B cell (primary cell): ENCODE data around the gene ADCY3. TPM values are rescaled to one million over a fixed set of nuclear protein-coding genes. Genes with fewer than 3 reads are reported as not detected.

Experiments
- ATAC-seq: fragments of 200-7000 bp; cut with Tn5 transposase; one replicate; pipeline ENCODE4 v1.10.0; 2021; ENCODE audit warnings: low read depth, mild to moderate bottlenecking, moderate number of reproducible peaks, moderate library complexity
- CTCF ChIA-PET: fragments of 350-600 bp; sonication (Branson Sonifier 250); formaldehyde crosslinking; loops from one replicate; lab custom pipeline; 2021; ENCODE audit warnings: antibody characterized with exemption, inconsistent platforms; lab: Charles Lee
- POLR2A ChIA-PET: fragments of 350-600 bp; sonication (Branson Sonifier 250); formaldehyde crosslinking; loops from one replicate; lab custom pipeline; 2021; ENCODE audit warnings: antibody characterized with exemption; lab: Charles Lee
- DNase-seq: peaks from one replicate; pipeline ENCODE4 v3.0.0; 2013
- H2AFZ ChIP-seq: 2 replicates; pipeline ENCODE4 v1.6.1; 2012; ENCODE audit warnings: mild to moderate bottlenecking, low read depth, low read length; ENCODE audit not compliant: insufficient read depth, poor library complexity, severe bottlenecking
- H3K27ac ChIP-seq, 2 donors: 1 replicate in 1 of 2; 2 replicates in 1 of 2; pipeline ENCODE4 v1.5.1; 2012 to 2013; ENCODE audit warnings: low read length in 2 of 2, mild to moderate bottlenecking in 2 of 2, moderate library complexity in 1 of 2
- H3K27me3 ChIP-seq, 4 experiments: fragments of 200-600 bp in 1 of 4; sonication (generic) in 1 of 4; replicated peaks in 1 of 4; 1 replicate in 2 of 4; 2 replicates in 2 of 4; pipeline versions ENCODE4 v1.6.1 to v1.7.0; 2013 to 2016; ENCODE audit warnings: low read length in 3 of 4, mild to moderate bottlenecking in 2 of 4, mixed read lengths in 1 of 4, moderate library complexity in 1 of 4; ENCODE audit not compliant: insufficient read depth in 4 of 4, control insufficient read depth in 3 of 4; ENCODE audit errors: control extremely low read depth in 1 of 4
- H3K36me3 ChIP-seq, 2 experiments: replicated peaks in 1 of 2; 1 replicate in 1 of 2; 2 replicates in 1 of 2; pipeline versions ENCODE4 v1.6.1 to v1.7.1; 2013; ENCODE audit warnings: low read length in 1 of 2; ENCODE audit not compliant: insufficient read depth in 2 of 2, control insufficient read depth in 1 of 2; ENCODE audit errors: control extremely low read depth in 1 of 2, extremely low read depth in 1 of 2
- H3K4me1 ChIP-seq, 2 donors: fragments of 200-600 bp in 1 of 2; sonication (generic) in 1 of 2; 1 replicate in 1 of 2; 2 replicates in 1 of 2; pipeline versions ENCODE4 v1.5.1 to v1.6.1; 2013 to 2017; ENCODE audit warnings: low read length in 2 of 2; ENCODE audit not compliant: control insufficient read depth in 2 of 2, insufficient read depth in 2 of 2
- H3K4me2 ChIP-seq: replicated peaks from 2 replicates; pipeline ENCODE3; 2012; ENCODE audit warnings: mild to moderate bottlenecking, low read depth, low read length; ENCODE audit not compliant: poor library complexity, severe bottlenecking
- H3K4me3 ChIP-seq, 5 experiments: fragments of 200-600 bp in 1 of 5; sonication (generic) in 1 of 5; 1 replicate in 3 of 5; 2 replicates in 2 of 5; pipeline versions ENCODE4 v1.5.1 to v1.7.0; 2011 to 2016; ENCODE audit warnings: low read length in 4 of 5, mild to moderate bottlenecking in 4 of 5, low read depth in 2 of 5, control low read depth in 1 of 5, moderate library complexity in 1 of 5; ENCODE audit not compliant: insufficient read depth in 1 of 5; ENCODE audit errors: control extremely low read depth in 1 of 5, extremely low read depth in 1 of 5
- H3K79me2 ChIP-seq: fragments of 200-600 bp; sonication (generic); one replicate; pipeline ENCODE4 v1.6.0; 2016; ENCODE audit warnings: low read length; ENCODE audit not compliant: control insufficient read depth, insufficient read depth
- H3K9ac ChIP-seq: fragments of 200-600 bp; sonication (generic); 2 replicates; pipeline ENCODE4 v1.6.1; 2017; ENCODE audit warnings: mild to moderate bottlenecking, low read length, moderate library complexity
- H3K9me3 ChIP-seq, 3 donors: one replicate each; pipeline versions ENCODE4 v1.6.1 to v1.7.1; 2013; ENCODE audit warnings: low read length in 2 of 3; ENCODE audit not compliant: control insufficient read depth in 2 of 3, insufficient read depth in 1 of 3; ENCODE audit errors: control extremely low read depth in 1 of 3
- H4K20me1 ChIP-seq: 2 replicates; pipeline ENCODE4 v1.6.0; 2012; ENCODE audit warnings: mild to moderate bottlenecking, low read length; ENCODE audit not compliant: insufficient read depth, control insufficient read depth, poor library complexity, severe bottlenecking
- H3K27ac Mint-ChIP-seq: one replicate; pipeline ENCODE4 v1.8.0; 2021; ENCODE audit warnings: mixed read lengths
- H3K27me3 Mint-ChIP-seq: one replicate; pipeline ENCODE4 v1.8.0; 2021; ENCODE audit warnings: mixed read lengths
- H3K4me1 Mint-ChIP-seq: one replicate; pipeline ENCODE4 v1.8.0; 2021; ENCODE audit warnings: mixed read lengths
- H3K4me3 Mint-ChIP-seq: one replicate; pipeline ENCODE4 v1.8.0; 2021; ENCODE audit warnings: mixed read lengths
- H3K9me3 Mint-ChIP-seq: one replicate; pipeline ENCODE4 v1.8.0; 2022; ENCODE audit warnings: mixed read lengths; ENCODE audit not compliant: insufficient read depth
- CTCF ChIP-seq: fragments of 200-600 bp; IDR thresholded peaks from one replicate; pipeline ENCODE4 v1.8.0; 2022; ENCODE audit warnings: antibody characterized with exemption, mild to moderate bottlenecking
- EZH2 ChIP-seq: IDR thresholded peaks from 2 replicates; pipeline ENCODE4 v1.6.1; 2012; ENCODE audit warnings: borderline replicate concordance, low read depth, mild to moderate bottlenecking, moderate library complexity, low read length; ENCODE audit not compliant: insufficient read depth, poor library complexity, severe bottlenecking
- WGBS: methylation state at CpG from one replicate; pipeline ENCODE4 v1.1.5; 2013; ENCODE audit warnings: missing lambda C conversion rate; ENCODE audit not compliant: insufficient coverage; 5-methylcytosine and 5-hydroxymethylcytosine counted together
- intact Hi-C: fragments of 100-400 bp; cut with micrococcal nuclease; formaldehyde crosslinking; loops from one replicate; pipeline ENCODE4 v1.10.0; 2022
- polyA plus RNA-seq: library from polyadenylated mRNA; depleted of rRNA; stranded (reverse); fragments of >200 nt; gene quantifications from 2 replicates; pipeline ENCODE4 v1.2.3, GENCODE V29; 2012
- total RNA-seq, 2 donors: library from RNA; stranded (reverse); fragments of 120-200 nt in 1 of 2; gene quantifications; 1 replicate in 1 of 2; 2 replicates in 1 of 2; pipeline versions ENCODE4 v1.2.3 to v1.2.4, GENCODE V29; 2013 to 2022

ADCY3 gene
- total and polyA plus RNA-seq, 2 donors (not counting 1 experiment from before 2014, with no cell fraction given), result 48.4 to 73.0 TPM

GRCh38 chr2:24926220-24926601 lies 6.2 kb upstream of the ADCY3 start:
- Histone ChIP-seq H4K20me1 (no peaks in the 10 kb centered on the region), H3K4me3 (peak overlapping the region in 1 of 5 experiments; percentile 42), H3K4me1 (peaks cover 7 to 19% of the 10 kb centered on the region in 2 donors), H2AFZ (peak overlapping the region; percentile 68), H3K9ac (peak overlapping the region; percentile 29), H3K79me2 (no peaks in the 10 kb centered on the region), H3K4me2 (peak overlapping the region; percentile 57), H3K27me3 (peaks cover 0 to 13% (median 7%) of the 10 kb centered on the region in 4 experiments), H3K9me3 (peaks cover 0 to 8% (median 0%) of the 10 kb centered on the region in 3 donors), H3K27ac (no peak overlapping the region), H3K36me3 (no peaks in the 10 kb centered on the region)
- Mint-ChIP-seq H3K4me1 (peaks cover 15% of the 10 kb centered on the region), H3K4me3 (peak overlapping the region; percentile 66), H3K27ac (no peak overlapping the region), H3K9me3 (no peaks in the 10 kb centered on the region), H3K27me3 (peaks cover 3% of the 10 kb centered on the region)
- no peak for DNase-seq
- TF ChIP-seq EZH2, result no peak
- ATAC-seq, result no peak
- intact Hi-C loops, result loop anchor here (5.0 kb wide), 1 partner anchor 514 kb away; no protein-coding TSS in a partner anchor
- ChIA-PET POLR2A (no interaction called here), CTCF (no interaction called here)
- 76% methylated on average over 14 of the region's 14 CpGs for WGBS

- H4K20me1 ChIP-seq, result no peaks in the 10 kb centered on the region
Observed at GRCh38 chr2:24925815-24926214, 5.8 kb upstream of the ADCY3 start.

More at GRCh38 chr2:24925815-24926214, 5.8 kb upstream of the ADCY3 start:
- no peak overlapping the region for H3K4me3 Mint-ChIP-seq
- intact Hi-C loops, result loop anchor here (5.0 kb wide), 1 partner anchor 514 kb away; no protein-coding TSS in a partner anchor
- no peaks in the 10 kb centered on the region for H3K9me3 Mint-ChIP-seq
- H3K4me1 Mint-ChIP-seq, result peaks cover 15% of the 10 kb centered on the region
- no peak overlapping the region for H3K27ac Mint-ChIP-seq
- CTCF ChIA-PET, result no interaction called here
- peaks cover 3% of the 10 kb centered on the region for H3K27me3 Mint-ChIP-seq
- TF ChIP-seq CTCF, result no peak
- TF ChIP-seq EZH2, result no peak
- Histone ChIP-seq H3K36me3 (no peaks in the 10 kb centered on the region), H3K4me3 (no peak overlapping the region), H3K27me3 (peaks cover 0 to 13% (median 7%) of the 10 kb centered on the region in 4 experiments), H3K9ac (no peak overlapping the region), H2AFZ (no peak overlapping the region), H3K4me1 (peaks cover 10 to 20% of the 10 kb centered on the region in 2 donors), H3K9me3 (peaks cover 0 to 8% (median 0%) of the 10 kb centered on the region in 3 donors), H3K4me2 (no peak overlapping the region), H3K79me2 (no peaks in the 10 kb centered on the region), H3K27ac (no peak overlapping the region)
- POLR2A ChIA-PET, result no interaction called here
- no peak for DNase-seq
- WGBS, result 97% methylated on average over 10 of the region's 10 CpGs
- ATAC-seq, result no peak
